GM12891 (cell line): ENCODE measurements around the gene FCN2.

Experiments used
- DNase-seq: peaks from one replicate; pipeline ENCODE4 v3.0.0; 2011; ENCODE audit warnings: low spot score; ENCODE audit not compliant: insufficient read length
- FAIRE-seq: peaks from 2 replicates; lab custom pipeline; 2011; peaks lifted over from hg19 to GRCh38; lab: Jason Lieb, UNC
- PAX5 ChIP-seq: IDR thresholded peaks from 2 replicates; pipeline ENCODE4 v1.6.1; 2011; ENCODE audit warnings: low read length, moderate library complexity, mild to moderate bottlenecking; ENCODE audit not compliant: insufficient read depth, severe bottlenecking
- POLR2A ChIP-seq: IDR thresholded peaks from 2 replicates; pipeline ENCODE4 v1.6.1; 2011; ENCODE audit warnings: low read depth, low read length, control low read depth
- POLR2AphosphoS5 ChIP-seq: IDR thresholded peaks from 2 replicates; pipeline ENCODE4 v1.6.1; 2011; ENCODE audit warnings: low read depth, low read length, control low read depth
- POU2F2 ChIP-seq: IDR thresholded peaks from 2 replicates; pipeline ENCODE4 v1.6.1; 2011; ENCODE audit warnings: low read depth, mild to moderate bottlenecking, control low read depth, low read length, moderate library complexity
- SPI1 ChIP-seq: IDR thresholded peaks from 2 replicates; pipeline ENCODE4 v1.6.1; 2011; ENCODE audit warnings: low read depth, low read length, control low read depth
- TAF1 ChIP-seq: IDR thresholded peaks from 2 replicates; pipeline ENCODE4 v1.6.1; 2011; ENCODE audit warnings: low read depth, low read length, control low read depth

The FCN2 gene

DNA sequence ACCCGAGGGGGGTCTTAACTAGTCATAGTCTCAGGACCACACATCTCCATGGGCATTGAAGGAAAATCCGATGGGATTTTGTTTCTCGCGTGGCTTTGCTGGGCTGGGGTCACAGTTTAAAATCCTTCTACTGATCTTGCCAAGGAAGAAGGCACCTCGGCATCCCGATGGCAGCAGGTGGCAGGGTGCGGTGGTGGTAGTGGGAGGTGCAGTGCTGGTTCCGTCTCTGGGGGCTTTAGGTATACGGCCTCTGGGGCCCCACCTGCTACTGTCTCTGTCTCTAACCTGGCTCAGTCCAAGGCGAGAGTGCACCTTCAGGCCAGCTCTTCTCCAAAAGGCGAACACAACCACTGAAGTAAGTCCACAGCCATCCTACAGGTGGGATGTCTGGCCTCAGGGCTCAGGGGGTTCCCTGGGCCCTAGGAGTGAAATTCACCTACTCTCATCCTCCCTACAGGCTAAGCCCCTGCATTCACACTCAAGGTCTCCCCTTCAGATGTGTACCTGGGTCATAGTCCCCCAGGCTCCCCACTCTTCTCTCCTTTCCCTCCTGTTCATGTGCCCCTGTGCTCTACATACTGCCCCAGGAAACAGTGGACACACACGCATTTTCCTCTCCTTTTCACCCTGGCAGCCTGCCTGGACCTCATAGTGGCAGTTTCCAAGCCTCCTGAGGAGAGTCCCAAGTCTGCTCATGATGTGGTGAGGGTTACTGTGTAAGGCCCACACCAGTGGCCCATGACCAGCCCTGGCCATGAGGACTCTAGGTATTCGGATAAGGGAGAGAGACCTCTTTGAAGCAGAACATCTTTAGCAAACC lies 736 bp upstream of the FCN2 start:
- FAIRE-seq, result no peak
- TF ChIP-seq PAX5 (no peak), POU2F2 (no peak), POLR2AphosphoS5 (no peak), POLR2A (no peak)

DNA sequence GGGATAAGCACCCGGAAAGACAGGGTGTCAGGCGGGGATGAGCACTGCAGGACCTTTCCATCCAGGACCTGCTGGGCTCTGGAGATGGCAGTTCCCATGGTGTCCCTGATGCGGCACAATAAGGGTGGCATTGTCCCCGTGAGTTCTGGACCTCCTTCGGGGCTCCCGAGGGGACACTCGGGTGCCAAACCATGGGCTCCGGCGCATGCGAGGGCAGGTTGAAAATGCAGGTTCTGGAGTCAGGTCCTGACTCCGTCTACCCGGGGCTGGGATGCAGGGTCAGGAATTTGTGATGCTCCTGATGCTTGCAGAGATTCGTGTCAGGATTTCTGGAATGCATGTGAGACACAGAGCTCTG lies 682 bp downstream of the FCN2 start:
- no peak for FAIRE-seq
- no peak for DNase-seq
- TF ChIP-seq SPI1 (no peak), TAF1 (no peak), PAX5 (no peak), POU2F2 (no peak), POLR2A (no peak)

More for the DNA sequence above, 736 bp upstream of the FCN2 start:
- no peak for DNase-seq

DNA sequence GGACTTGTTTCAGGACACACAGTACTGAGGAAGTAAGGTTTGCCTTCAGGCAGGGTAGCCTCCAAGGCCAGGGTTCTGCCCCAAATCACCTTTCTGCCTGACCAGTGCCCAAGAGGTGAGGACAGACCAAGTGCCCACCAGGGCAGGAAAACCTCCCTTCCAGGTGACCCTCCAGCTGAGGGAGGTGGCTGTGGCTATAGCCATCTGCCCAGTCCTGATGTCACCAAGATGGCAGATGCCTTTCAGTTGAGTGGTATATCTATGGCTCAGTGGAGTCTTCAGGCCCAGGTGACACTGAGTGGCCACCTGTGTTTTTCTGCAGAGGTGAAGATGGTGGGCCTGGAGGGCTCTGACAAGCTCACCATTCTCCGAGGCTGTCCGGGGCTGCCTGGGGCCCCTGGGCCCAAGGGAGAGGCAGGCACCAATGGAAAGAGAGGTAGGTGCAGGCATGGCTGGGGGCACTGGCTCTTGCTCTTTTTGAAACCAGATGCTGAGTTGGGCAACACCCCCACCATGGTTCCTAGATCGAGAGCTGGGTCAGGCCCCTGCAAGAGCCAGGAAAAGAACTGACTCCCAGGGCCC lies 1.7 kb downstream of the FCN2 start:
- TF ChIP-seq POU2F2 (no peak), POLR2AphosphoS5 (no peak), PAX5 (no peak), SPI1 (no peak)

DNA sequence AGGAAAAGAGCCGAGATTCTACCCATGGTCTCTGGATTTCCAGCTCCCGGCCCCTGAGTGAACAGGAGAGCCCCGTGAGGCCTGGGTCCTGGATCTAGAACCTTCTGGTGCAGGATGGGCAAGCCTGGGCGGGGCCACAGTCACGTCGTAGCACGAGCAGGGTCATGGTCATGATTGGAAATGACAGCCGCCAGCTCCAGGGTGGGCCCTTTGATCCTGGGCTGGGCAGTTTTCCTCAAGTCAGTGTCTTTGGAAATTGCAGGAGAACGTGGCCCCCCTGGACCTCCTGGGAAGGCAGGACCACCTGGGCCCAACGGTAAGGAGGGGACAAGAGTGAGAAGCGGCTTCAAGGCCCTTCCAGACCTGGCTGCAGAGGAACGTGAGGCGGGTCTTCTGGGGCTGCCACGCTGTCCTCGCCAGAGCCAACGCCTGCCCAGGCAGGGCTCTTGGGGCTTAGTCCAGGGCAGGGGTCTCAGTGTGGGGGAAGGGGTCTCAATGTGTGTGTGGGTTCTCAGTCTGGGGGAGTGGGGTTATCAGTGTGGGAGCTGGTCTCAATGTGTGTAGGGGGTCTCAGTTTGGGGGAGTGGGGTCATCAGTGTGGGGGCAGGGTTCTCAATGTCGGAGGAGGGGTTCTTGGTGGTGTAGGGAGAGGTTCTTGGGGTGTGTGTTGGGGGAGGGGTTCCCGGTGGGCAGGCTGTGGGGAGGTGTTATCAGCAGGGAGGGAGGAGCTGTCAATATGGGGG lies 2.6 kb downstream of the FCN2 start:
- FAIRE-seq, result no peak
- TF ChIP-seq POU2F2, result no peak
- no peak for TF ChIP-seq PAX5
- no peak for TF ChIP-seq POLR2AphosphoS5
- TF ChIP-seq POLR2A, result no peak
- TF ChIP-seq SPI1, result no peak
- no peak for TF ChIP-seq TAF1
- no peak for DNase-seq

More for the DNA sequence above, 1.7 kb downstream of the FCN2 start:
- DNase-seq (no peak), FAIRE-seq (no peak)

DNA sequence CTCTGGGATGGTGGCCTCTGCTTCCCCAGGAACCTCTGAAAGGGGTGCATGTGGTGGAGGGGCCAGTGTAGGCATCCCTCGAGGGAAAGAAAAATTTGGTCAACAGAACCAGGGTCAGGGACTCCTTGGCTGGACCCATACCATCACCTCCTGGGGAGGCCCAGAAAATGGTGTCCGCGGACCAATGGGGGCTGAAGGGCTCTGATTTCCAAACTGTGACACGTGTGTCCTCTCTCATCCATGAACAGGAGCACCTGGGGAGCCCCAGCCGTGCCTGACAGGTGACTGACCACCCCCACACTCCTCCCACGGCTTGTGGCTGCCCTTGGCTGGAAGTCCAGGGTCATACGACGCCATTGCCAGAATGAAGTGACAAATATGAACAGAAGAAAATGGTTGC lies 3.9 kb downstream of the FCN2 start:
- TF ChIP-seq PAX5 (no peak), POLR2AphosphoS5 (no peak), POU2F2 (no peak), TAF1 (no peak), SPI1 (no peak), POLR2A (no peak)
- DNase-seq (no peak), FAIRE-seq (no peak)

DNA sequence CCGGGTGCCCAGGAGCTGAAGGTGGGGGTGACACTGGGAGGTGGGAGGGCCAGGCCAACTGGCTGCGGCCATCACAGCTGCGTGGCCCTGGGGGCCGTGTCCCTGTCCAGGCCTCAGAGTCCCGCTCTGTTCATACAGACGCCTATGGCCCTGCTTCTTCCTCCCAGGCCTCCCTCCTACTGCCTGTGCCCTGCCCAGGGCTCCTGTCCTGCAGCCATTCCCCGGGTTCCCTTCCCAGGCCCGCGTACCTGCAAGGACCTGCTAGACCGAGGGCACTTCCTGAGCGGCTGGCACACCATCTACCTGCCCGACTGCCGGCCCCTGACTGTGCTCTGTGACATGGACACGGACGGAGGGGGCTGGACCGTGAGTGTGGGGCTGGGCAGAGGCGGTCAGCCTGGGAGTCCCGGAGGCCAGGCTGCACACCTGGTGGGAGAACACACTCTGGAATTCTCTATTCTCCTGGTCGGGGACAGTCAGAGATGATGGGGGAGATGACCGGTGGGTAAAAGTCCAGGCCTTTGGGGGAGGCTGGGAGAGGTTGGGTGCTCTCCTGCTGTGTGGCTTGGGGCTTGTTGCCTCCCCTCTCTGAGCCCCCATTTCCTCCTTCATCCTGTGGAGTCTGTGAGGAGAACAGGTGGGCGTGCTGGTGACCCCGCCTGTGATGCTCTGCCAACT lies 4.5 kb downstream of the FCN2 start:
- no peak for TF ChIP-seq POLR2AphosphoS5
- no peak for TF ChIP-seq SPI1
- no peak for TF ChIP-seq POLR2A
- TF ChIP-seq POU2F2, result no peak
- no peak for TF ChIP-seq TAF1
- TF ChIP-seq PAX5, result no peak
- DNase-seq (no peak), FAIRE-seq (no peak)

DNA sequence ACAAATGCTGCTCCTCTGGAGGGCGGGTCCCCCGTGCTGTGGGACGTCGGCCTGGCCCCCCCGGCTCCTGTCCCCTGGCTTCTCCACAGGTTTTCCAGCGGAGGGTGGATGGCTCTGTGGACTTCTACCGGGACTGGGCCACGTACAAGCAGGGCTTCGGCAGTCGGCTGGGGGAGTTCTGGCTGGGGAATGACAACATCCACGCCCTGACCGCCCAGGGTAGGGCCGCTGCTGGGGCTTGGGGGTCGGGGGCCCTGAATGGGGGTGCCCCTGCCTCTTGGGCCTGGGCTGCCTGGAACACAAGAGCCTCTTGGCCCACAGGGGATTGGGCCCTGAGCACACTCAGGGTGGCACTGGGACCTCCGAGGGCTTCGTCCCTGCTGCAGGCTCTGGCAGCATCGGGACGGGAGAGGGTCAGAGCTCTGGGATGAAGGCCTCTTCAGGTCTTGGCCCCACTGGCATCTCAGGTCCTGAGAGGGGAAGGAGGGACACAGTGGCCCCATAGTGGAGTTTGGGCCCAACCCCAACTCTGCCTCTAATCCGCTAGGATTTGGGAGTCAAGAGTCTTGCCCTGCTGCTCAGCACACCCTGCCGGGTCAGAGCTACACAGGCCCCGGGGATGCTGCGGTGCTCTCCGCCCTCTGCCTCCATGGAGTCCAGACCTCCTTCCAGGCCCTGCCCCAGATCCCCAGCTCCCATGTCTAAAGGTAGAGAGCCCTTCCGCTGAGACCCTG lies 5.2 kb downstream of the FCN2 start:
- no peak for FAIRE-seq
- TF ChIP-seq POLR2A, result no peak
- TF ChIP-seq POU2F2, result no peak
- TF ChIP-seq POLR2AphosphoS5, result no peak
- no peak for TF ChIP-seq PAX5
- TF ChIP-seq TAF1, result no peak
- TF ChIP-seq SPI1, result no peak
- DNase-seq, result no peak

DNA sequence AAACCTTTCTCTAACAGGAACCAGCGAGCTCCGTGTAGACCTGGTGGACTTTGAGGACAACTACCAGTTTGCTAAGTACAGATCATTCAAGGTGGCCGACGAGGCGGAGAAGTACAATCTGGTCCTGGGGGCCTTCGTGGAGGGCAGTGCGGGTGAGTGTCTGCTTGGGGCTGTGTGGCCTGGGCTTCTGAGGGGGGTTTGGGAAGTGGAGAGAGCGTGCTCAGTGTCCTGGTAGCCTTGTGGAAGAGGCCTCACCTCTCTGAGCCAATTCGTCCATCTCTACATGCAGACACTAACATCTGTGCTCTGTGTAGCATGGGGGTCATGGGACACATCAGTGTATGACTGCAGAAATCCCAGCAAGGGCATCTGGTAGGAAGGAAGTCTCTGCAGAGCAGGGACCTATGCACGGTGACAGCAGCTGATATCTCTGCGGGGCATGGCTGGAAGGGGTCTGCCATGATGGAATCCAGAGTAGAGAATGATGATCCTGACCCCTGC lies 5.9 kb downstream of the FCN2 start:
- FAIRE-seq (no peak), DNase-seq (no peak)
- TF ChIP-seq POU2F2 (no peak), TAF1 (no peak), POLR2A (no peak), POLR2AphosphoS5 (no peak), PAX5 (no peak), SPI1 (no peak)

DNA sequence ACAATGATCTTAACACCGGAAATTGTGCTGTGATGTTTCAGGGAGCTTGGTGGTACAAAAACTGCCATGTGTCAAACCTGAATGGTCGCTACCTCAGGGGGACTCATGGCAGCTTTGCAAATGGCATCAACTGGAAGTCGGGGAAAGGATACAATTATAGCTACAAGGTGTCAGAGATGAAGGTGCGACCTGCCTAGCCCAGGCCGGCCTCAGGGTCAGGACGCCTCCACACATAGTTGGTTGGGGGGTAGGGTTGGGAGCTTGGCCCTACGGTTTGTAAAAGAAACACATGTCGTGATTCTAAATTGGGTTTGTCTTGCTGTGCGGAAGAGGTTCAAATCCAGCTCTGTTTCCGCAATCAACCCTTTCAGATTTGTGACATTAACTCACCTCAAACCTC lies 6.6 kb downstream of the FCN2 start:
- no peak for FAIRE-seq
- no peak for DNase-seq
- TF ChIP-seq POLR2AphosphoS5 (no peak), POU2F2 (no peak), PAX5 (no peak), POLR2A (no peak), TAF1 (no peak), SPI1 (no peak)
